Suprapubic skin (tissue), 4 donors: ENCODE results near the gene SCT. TPM values are rescaled to one million over a fixed set of nuclear protein-coding genes. Genes with fewer than 3 reads are reported as not detected.

ENCODE experiments used
- DNase-seq, 2 donors: peaks; one replicate each; pipeline ENCODE4 v3.0.0-alpha.2; 2019; ENCODE audit warnings: low spot score in 2 of 2
- H3K27ac ChIP-seq: fragments of 200-600 bp; sonication (generic); one replicate; pipeline ENCODE4 v1.5.1; 2019
- H3K27me3 ChIP-seq: fragments of 200-600 bp; sonication (generic); one replicate; pipeline ENCODE4 v1.5.1; 2019
- H3K36me3 ChIP-seq: fragments of 200-600 bp; sonication (generic); one replicate; pipeline ENCODE4 v1.5.1; 2019
- H3K4me1 ChIP-seq: fragments of 200-600 bp; sonication (generic); one replicate; pipeline ENCODE4 v1.5.1; 2019
- H3K4me3 ChIP-seq: fragments of 200-600 bp; sonication (generic); one replicate; pipeline ENCODE4 v1.5.1; 2019; ENCODE audit warnings: mild to moderate bottlenecking
- H3K9me3 ChIP-seq: fragments of 200-600 bp; sonication (generic); one replicate; pipeline ENCODE4 v1.5.1; 2019
- CTCF ChIP-seq, 2 donors: fragments of 200-600 bp in 1 of 2; fragments of 450-650 bp in 1 of 2; sonication (generic) in 1 of 2; IDR thresholded peaks; one replicate each; pipeline ENCODE4 v1.5.1; 2016 to 2019; ENCODE audit warnings: antibody characterized with exemption in 2 of 2, mild to moderate bottlenecking in 1 of 2, moderate library complexity in 1 of 2
- EP300 ChIP-seq: sonication (generic); formaldehyde crosslinking; IDR thresholded peaks from one replicate; pipeline ENCODE4 v1.6.1; 2017; ENCODE audit warnings: antibody characterized with exemption
- POLR2A ChIP-seq, 2 donors: fragments of 450-650 bp; IDR thresholded peaks; one replicate each; pipeline ENCODE4 v1.6.1; 2017; ENCODE audit warnings: antibody characterized with exemption in 2 of 2, mild to moderate bottlenecking in 2 of 2, moderate library complexity in 2 of 2
- POLR2AphosphoS5 ChIP-seq, 3 donors: sonication (generic); formaldehyde crosslinking; IDR thresholded peaks; one replicate each; pipeline ENCODE4 v1.6.1; 2017; ENCODE audit warnings: antibody characterized with exemption in 3 of 3
- WGBS: methylation state at CpG from one replicate; pipeline ENCODE4 v1.1.5; 2018; 5-methylcytosine and 5-hydroxymethylcytosine counted together
- total RNA-seq, 4 donors: library from RNA; depleted of rRNA; stranded (reverse); fragments of >200 nt; gene quantifications; one replicate each; pipeline ENCODE4 v1.1.0, GENCODE V29; 2016

SCT gene
- total RNA-seq, 4 donors from 2014 or later, result not detected

DNA sequence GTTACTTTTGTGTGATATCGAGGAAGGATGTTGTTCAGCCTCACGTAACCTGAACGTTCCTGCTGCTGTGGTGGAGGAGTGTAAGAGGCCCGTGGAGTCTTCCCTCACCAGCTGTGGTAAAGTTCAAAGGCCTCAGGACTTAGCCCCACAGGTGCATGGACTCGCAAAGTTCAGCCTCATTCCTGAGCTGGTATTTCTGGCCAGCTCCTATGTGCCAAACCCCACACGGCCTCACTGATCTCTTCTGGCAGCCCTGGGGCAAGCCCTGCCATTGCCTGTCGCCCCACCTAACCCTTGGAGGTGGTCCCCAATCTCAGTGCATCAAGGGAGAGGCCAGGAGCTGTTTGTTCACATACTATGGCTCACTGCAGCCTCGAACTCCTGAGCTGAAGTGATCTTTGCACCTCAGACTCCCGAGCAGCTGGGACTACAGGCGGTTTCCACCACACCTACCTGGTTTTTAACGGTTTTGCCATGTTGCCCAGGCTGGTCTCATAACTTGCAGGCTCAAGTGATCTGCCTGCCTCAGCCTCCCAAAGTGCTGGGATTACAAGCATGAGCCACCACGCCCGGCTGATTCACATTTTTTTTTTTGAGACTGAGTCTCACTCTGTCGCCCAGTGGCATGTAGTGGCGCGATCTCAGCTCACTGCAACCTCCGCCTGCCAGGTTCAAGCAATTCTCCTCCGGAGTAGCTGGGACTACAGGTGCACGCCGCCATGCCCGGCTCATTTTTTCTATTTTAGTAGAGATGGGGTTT is 48.5 kb downstream of the SCT start:
- H3K4me1 ChIP-seq, result peaks cover 56% of the 10 kb centered on the region
- no peaks in the 10 kb centered on the region for H3K27me3 ChIP-seq
- peaks cover 20% of the 10 kb centered on the region for H3K36me3 ChIP-seq
- no peak for DNase-seq
- H3K4me3 ChIP-seq, result peak overlapping the region; percentile 95
- 65% methylated on average over 14 of the region's 21 CpGs for WGBS
- no peak overlapping the region for H3K27ac ChIP-seq
- TF ChIP-seq EP300 (no peak), POLR2AphosphoS5 (IDR thresholded peaks at IDR 0.05) (no peak), CTCF (IDR thresholded peaks at IDR 0.05) (no peak), POLR2A (IDR thresholded peaks at IDR 0.05) (no peak)
- H3K9me3 ChIP-seq, result no peaks in the 10 kb centered on the region

GRCh38 chr11:577611-577894 is 49.4 kb downstream of the SCT start:
- TF ChIP-seq CTCF (IDR thresholded peaks at IDR 0.05) (no peak), POLR2A (IDR thresholded peaks at IDR 0.05) (no peak), EP300 (no peak), POLR2AphosphoS5 (IDR thresholded peaks at IDR 0.05) (no peak)
- peak overlapping the region; percentile 95 for H3K4me3 ChIP-seq
- H3K4me1 ChIP-seq, result peaks cover 61% of the 10 kb centered on the region
- H3K36me3 ChIP-seq, result peaks cover 12% of the 10 kb centered on the region
- 43% methylated on average over 6 of the region's 6 CpGs for WGBS
- DNase-seq, result no peak
- H3K27me3 ChIP-seq, result no peaks in the 10 kb centered on the region
- no peaks in the 10 kb centered on the region for H3K9me3 ChIP-seq
- H3K27ac ChIP-seq, result no peak overlapping the region

- Histone ChIP-seq H3K9me3 (no peaks in the 10 kb centered on the region), H3K4me1 (peaks cover 61% of the 10 kb centered on the region), H3K27ac (peak overlapping the region; percentile 97), H3K27me3 (no peaks in the 10 kb centered on the region), H3K36me3 (peaks cover 7% of the 10 kb centered on the region), H3K4me3 (peak overlapping the region; percentile 95)
- TF ChIP-seq EP300, result no peak
- no peak for TF ChIP-seq CTCF (IDR thresholded peaks at IDR 0.05)
- TF ChIP-seq POLR2AphosphoS5 (IDR thresholded peaks at IDR 0.05), result no peak
- no peak for TF ChIP-seq POLR2A (IDR thresholded peaks at IDR 0.05)
- WGBS, result 3% methylated on average over 32 of the region's 48 CpGs
- no peak for DNase-seq
These were observed 50.0 kb downstream of the SCT start for GRCh38 chr11:576811-577610.

Other genes starting within 250 kb of the SCT start
- gene PKP3, start 233.0 kb downstream of the SCT start, total RNA-seq, result 100 to 1,000 TPM; 318 to 486 (median 428) TPM
- gene SIGIRR, start 212.2 kb downstream of the SCT start, total RNA-seq, result 10 to 100 TPM; 14.2 to 26.0 (median 16.5) TPM
- gene ANO9, start 185.2 kb downstream of the SCT start, total RNA-seq, result 100 to 1,000 TPM in 2 of 4 donors, 10 to 100 TPM in 2; 76.8 to 166 (median 103) TPM
- 10 to 100 TPM; 22.3 to 31.0 (median 25.3) TPM for gene PTDSS2, start 176.9 kb downstream of the SCT start, total RNA-seq
- 100 to 1,000 TPM; 378 to 392 (median 383) TPM for gene RNH1, start 119.9 kb downstream of the SCT start, total RNA-seq
- 100 to 1,000 TPM in 2 of 4 donors, 10 to 100 TPM in 2; 82.9 to 131 (median 96.2) TPM for gene HRAS, start 91.6 kb downstream of the SCT start, total RNA-seq
- 1 to 10 TPM; 1.7 to 2.4 (median 2.1) TPM for gene LRRC56, start 89.7 kb downstream of the SCT start, total RNA-seq
- 10 to 100 TPM in 1 of 4 donors, 1 to 10 TPM in 3; 6.3 to 17.8 (median 8.7) TPM for gene LMNTD2, start 66.4 kb downstream of the SCT start, total RNA-seq
- 100 to 1,000 TPM in 1 of 4 donors, 10 to 100 TPM in 3; 82.6 to 113 (median 87.0) TPM for gene RASSF7, start 66.2 kb downstream of the SCT start, total RNA-seq
- 10 to 100 TPM; 27.9 to 55.6 (median 42.0) TPM for gene PHRF1, start 50.7 kb downstream of the SCT start, total RNA-seq
- 10 to 100 TPM; 20.9 to 34.0 (median 26.6) TPM for gene IRF7, start 11.2 kb downstream of the SCT start, total RNA-seq
- 1 to 10 TPM in 1 of 4 donors, under 1 TPM in 1, not detected in 2; 0.53 to 1.1 TPM for gene CDHR5, start 2.2 kb downstream of the SCT start, total RNA-seq
- 1 to 10 TPM in 1 of 4 donors, under 1 TPM in 1, not detected in 2; 0.97 to 1.2 TPM for gene DRD4, start 10.1 kb upstream of the SCT start, total RNA-seq
- 10 to 100 TPM; 37.0 to 60.6 (median 43.7) TPM for gene DEAF1, start 68.0 kb upstream of the SCT start, total RNA-seq
- gene TMEM80, start 68.6 kb upstream of the SCT start, total RNA-seq, result 10 to 100 TPM; 31.5 to 53.6 (median 39.1) TPM
- gene EPS8L2, start 79.0 kb upstream of the SCT start, total RNA-seq, result 100 to 1,000 TPM; 107 to 193 (median 140) TPM
- 100 to 1,000 TPM; 107 to 197 (median 179) TPM for gene TALDO1, start 120.3 kb upstream of the SCT start, total RNA-seq
- gene GATD1, start 150.3 kb upstream of the SCT start, total RNA-seq, result 10 to 100 TPM; 27.2 to 68.2 (median 46.0) TPM
- not detected for gene CEND1, start 162.9 kb upstream of the SCT start, total RNA-seq
- gene SLC25A22, start 171.1 kb upstream of the SCT start, total RNA-seq, result 10 to 100 TPM; 11.2 to 14.7 (median 13.7) TPM
- 10 to 100 TPM; 14.1 to 71.9 (median 33.5) TPM for gene PIDD1, start 178.1 kb upstream of the SCT start, total RNA-seq
- 1,000 to 10,000 TPM in 2 of 4 donors, 100 to 1,000 TPM in 2; 692 to 1,129 (median 991) TPM for gene RPLP2, start 182.8 kb upstream of the SCT start, total RNA-seq
- 100 to 1,000 TPM in 1 of 4 donors, 10 to 100 TPM in 3; 74.9 to 117 (median 85.9) TPM for gene PNPLA2, start 191.7 kb upstream of the SCT start, total RNA-seq
- 10 to 100 TPM; 14.0 to 35.5 (median 29.6) TPM for gene CRACR2B, start 200.7 kb upstream of the SCT start, total RNA-seq
- 100 to 1,000 TPM; 108 to 162 (median 150) TPM for gene CD151, start 205.8 kb upstream of the SCT start, total RNA-seq
- gene POLR2L, start 215.3 kb upstream of the SCT start, total RNA-seq, result 10 to 100 TPM; 31.1 to 76.4 (median 56.4) TPM
- gene TSPAN4, start 215.7 kb upstream of the SCT start, total RNA-seq, result 10 to 100 TPM; 47.1 to 78.9 (median 59.7) TPM